Mesenchymal stem cell (in vitro differentiated cells and primary cell): Measurements from ENCODE around the gene ACAD10.

Experiments
- DNase-seq: peaks from one replicate; pipeline ENCODE4 v3.0.0-alpha.2; 2013
- H2AFZ ChIP-seq: one replicate; pipeline ENCODE4 v1.6.1; 2013; ENCODE audit warnings: low read depth, mild to moderate bottlenecking, control low read depth, inconsistent platforms, low read length, moderate library complexity
- H2AK5ac ChIP-seq: 2 replicates; pipeline ENCODE4 v1.6.1; 2013; ENCODE audit warnings: low read length, moderate library complexity, mild to moderate bottlenecking, inconsistent platforms; ENCODE audit not compliant: severe bottlenecking
- H2BK120ac ChIP-seq: one replicate; pipeline ENCODE4 v1.6.1; 2013; ENCODE audit warnings: low read depth, mild to moderate bottlenecking, inconsistent platforms, low read length, moderate library complexity
- H2BK12ac ChIP-seq, 2 experiments: one replicate each; pipeline ENCODE4 v1.6.1; 2013; ENCODE audit warnings: inconsistent platforms in 2 of 2, low read length in 2 of 2, mild to moderate bottlenecking in 2 of 2, moderate library complexity in 2 of 2, control low read depth in 1 of 2
- H2BK15ac ChIP-seq: one replicate; pipeline ENCODE4 v1.6.1; 2013; ENCODE audit warnings: mild to moderate bottlenecking, low read depth, inconsistent platforms; ENCODE audit not compliant: poor library complexity, severe bottlenecking
- H2BK5ac ChIP-seq: 2 replicates; pipeline ENCODE4 v1.6.1; 2013; ENCODE audit warnings: low read depth, mild to moderate bottlenecking, low read length, control low read depth, inconsistent platforms; ENCODE audit not compliant: poor library complexity, severe bottlenecking
- H3K14ac ChIP-seq, 2 experiments: one replicate each; pipeline ENCODE4 v1.6.1; 2013; ENCODE audit warnings: inconsistent platforms in 2 of 2, low read length in 2 of 2, control low read depth in 1 of 2, mild to moderate bottlenecking in 1 of 2, moderate library complexity in 1 of 2
- H3K18ac ChIP-seq, 2 experiments: one replicate each; pipeline ENCODE4 v1.6.1; 2013; ENCODE audit warnings: inconsistent platforms in 2 of 2, low read length in 2 of 2, control low read depth in 1 of 2, low read depth in 1 of 2, mild to moderate bottlenecking in 1 of 2
- H3K23ac ChIP-seq, 2 experiments: one replicate each; pipeline ENCODE4 v1.6.1; 2013; ENCODE audit warnings: inconsistent platforms in 2 of 2, low read length in 2 of 2, mild to moderate bottlenecking in 2 of 2, moderate library complexity in 2 of 2, control low read depth in 1 of 2
- H3K27ac ChIP-seq: 2 replicates; pipeline ENCODE4 v1.5.1; 2013; ENCODE audit warnings: mild to moderate bottlenecking, moderate library complexity, low read length, control low read depth, inconsistent platforms; ENCODE audit not compliant: poor library complexity, severe bottlenecking
- H3K27me3 ChIP-seq, 2 experiments: 2 replicates each; pipeline versions ENCODE4 v1.6.1 to v1.7.0; 2013; ENCODE audit warnings: low read length in 2 of 2, mild to moderate bottlenecking in 2 of 2, moderate library complexity in 2 of 2, control low read depth in 1 of 2, inconsistent platforms in 1 of 2; ENCODE audit not compliant: control insufficient read depth in 1 of 2, insufficient read depth in 1 of 2
- H3K36me3 ChIP-seq, 2 experiments: 2 replicates each; pipeline versions ENCODE4 v1.6.1 to v1.7.0; 2013; ENCODE audit warnings: low read length in 2 of 2, control low read depth in 1 of 2, inconsistent platforms in 1 of 2, low read depth in 1 of 2, mild to moderate bottlenecking in 1 of 2; ENCODE audit not compliant: insufficient read depth in 2 of 2, control insufficient read depth in 1 of 2
- H3K4ac ChIP-seq, 2 experiments: one replicate each; pipeline ENCODE4 v1.6.1; 2013; ENCODE audit warnings: inconsistent platforms in 2 of 2, low read length in 2 of 2, mild to moderate bottlenecking in 2 of 2, moderate library complexity in 2 of 2, control low read depth in 1 of 2, low read depth in 1 of 2
- H3K4me1 ChIP-seq: 2 replicates; pipeline ENCODE4 v1.6.1; 2013; ENCODE audit warnings: low read depth, low read length, control low read depth; ENCODE audit not compliant: control insufficient read depth, insufficient read depth
- H3K4me2 ChIP-seq: 2 replicates; pipeline ENCODE4 v1.6.1; 2013; ENCODE audit warnings: low read length, mild to moderate bottlenecking, inconsistent platforms; ENCODE audit not compliant: poor library complexity, severe bottlenecking
- H3K4me3 ChIP-seq, 2 experiments: 2 replicates each; pipeline versions ENCODE4 v1.5.1 to v1.7.0; 2013; ENCODE audit warnings: low read length in 2 of 2, mild to moderate bottlenecking in 2 of 2, control low read depth in 1 of 2, low read depth in 1 of 2; ENCODE audit not compliant: insufficient read depth in 1 of 2
- H3K79me1 ChIP-seq: replicated peaks from 2 replicates; pipeline ENCODE4 v1.6.1; 2013; ENCODE audit warnings: mild to moderate bottlenecking, control low read depth, low read length, inconsistent platforms; ENCODE audit not compliant: poor library complexity, severe bottlenecking
- H3K9ac ChIP-seq: 2 replicates; pipeline ENCODE4 v1.7.0; 2013; ENCODE audit warnings: mild to moderate bottlenecking, low read length, moderate library complexity
- H3K9me3 ChIP-seq: 2 replicates; pipeline ENCODE4 v1.7.0; 2013; ENCODE audit warnings: mild to moderate bottlenecking, low read length; ENCODE audit not compliant: control insufficient read depth
- H4K8ac ChIP-seq: one replicate; pipeline ENCODE4 v1.6.1; 2013; ENCODE audit warnings: inconsistent platforms, mild to moderate bottlenecking, low read length, moderate library complexity
- H4K91ac ChIP-seq: one replicate; pipeline ENCODE4 v1.6.1; 2013; ENCODE audit warnings: mild to moderate bottlenecking, low read length, inconsistent platforms
- WGBS: methylation state at CpG from one replicate; pipeline ENCODE4 v1.1.7; 2013; ENCODE audit warnings: mixed read lengths; 5-methylcytosine and 5-hydroxymethylcytosine counted together

Gene ACAD10

DNA sequence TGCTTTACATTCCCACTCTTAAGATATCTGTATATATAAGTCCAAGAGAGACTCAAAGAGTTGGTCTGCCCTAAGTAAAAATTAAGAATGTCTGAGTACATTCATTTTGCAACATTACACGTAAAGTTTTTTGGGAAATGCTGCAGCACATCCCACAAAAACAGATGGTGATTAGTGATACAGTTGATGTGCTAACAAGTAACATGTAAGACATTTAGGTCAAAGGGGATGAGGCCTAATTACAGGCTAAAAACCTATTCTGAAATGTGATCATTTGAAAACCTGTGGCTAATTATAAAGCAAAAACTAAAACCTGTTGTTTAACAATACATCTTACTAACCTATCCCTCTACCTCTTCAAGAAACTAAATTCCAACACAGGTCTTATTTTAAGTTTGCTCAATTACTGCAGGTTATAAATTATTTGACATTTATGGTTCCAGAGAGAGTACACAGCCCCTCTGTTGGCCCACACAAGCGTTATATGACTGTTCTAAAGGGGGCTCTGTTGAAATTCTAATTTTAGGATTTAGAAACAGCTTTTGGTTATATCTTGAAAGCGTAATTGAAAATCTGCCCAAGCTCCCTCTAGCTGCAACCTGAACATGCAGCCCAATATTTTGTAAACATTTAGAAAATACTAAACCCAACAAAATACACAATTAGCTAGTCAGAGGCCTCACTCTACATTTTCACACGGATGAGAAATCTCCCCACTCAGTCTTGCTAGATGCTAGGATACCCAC lies 43.0 kb upstream of the ACAD10 start:
- Histone ChIP-seq H4K91ac (no peak overlapping the region), H2BK120ac (no peak overlapping the region), H2AK5ac (no peak overlapping the region), H3K4me3 (no peak overlapping the region), H3K36me3 (peaks cover 36 to 63% of the 10 kb centered on the region in 2 experiments), H3K4me1 (peaks cover 6% of the 10 kb centered on the region), H3K9ac (no peak overlapping the region), H2BK15ac (no peak overlapping the region), H2BK12ac (no peak overlapping the region), H3K9me3 (no peaks in the 10 kb centered on the region), H2AFZ (no peak overlapping the region), H3K27ac (no peak overlapping the region), H3K4ac (no peak overlapping the region), H3K27me3 (no peaks in the 10 kb centered on the region), H3K4me2 (no peak overlapping the region), H4K8ac (no peak overlapping the region), H3K79me1 (peaks cover 16% of the 10 kb centered on the region), H3K14ac (no peak overlapping the region), H2BK5ac (no peak overlapping the region), H3K23ac (no peak overlapping the region), H3K18ac (no peak overlapping the region)
- DNase-seq: no peak
- 65% methylated on average over 4 of the region's 4 CpGs for WGBS

DNA sequence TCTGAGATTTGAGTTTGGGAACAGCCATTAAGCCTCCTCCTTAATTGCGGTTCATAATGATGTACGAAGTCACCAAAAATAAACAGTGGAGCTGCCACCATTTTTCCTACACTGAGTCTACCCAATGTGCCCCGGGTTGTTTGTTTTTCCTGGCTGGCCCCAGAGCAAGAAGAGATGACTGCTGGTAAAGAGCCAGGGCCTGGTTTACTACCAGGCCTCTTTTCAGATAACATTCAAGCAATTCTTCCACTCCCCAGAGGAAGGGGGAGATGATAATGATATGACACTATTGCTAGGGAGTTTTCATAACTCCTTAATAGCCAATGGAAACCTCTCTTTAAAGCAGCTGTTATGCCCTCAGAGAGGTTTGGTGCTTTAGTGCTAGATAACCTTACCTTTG lies 42.4 kb upstream of the ACAD10 start:
- Histone ChIP-seq H3K4me2 (no peak overlapping the region), H3K14ac (no peak overlapping the region), H3K9ac (no peak overlapping the region), H3K27me3 (no peaks in the 10 kb centered on the region), H2AK5ac (no peak overlapping the region), H3K36me3 (peaks cover 34 to 61% of the 10 kb centered on the region in 2 experiments), H2BK5ac (no peak overlapping the region), H3K18ac (no peak overlapping the region), H4K8ac (no peak overlapping the region), H4K91ac (no peak overlapping the region), H2BK120ac (no peak overlapping the region), H2AFZ (no peak overlapping the region), H3K4ac (no peak overlapping the region), H3K23ac (no peak overlapping the region), H2BK12ac (no peak overlapping the region), H3K4me1 (peaks cover 6% of the 10 kb centered on the region), H3K79me1 (peaks cover 16% of the 10 kb centered on the region), H2BK15ac (no peak overlapping the region), H3K4me3 (no peak overlapping the region), H3K27ac (no peak overlapping the region), H3K9me3 (no peaks in the 10 kb centered on the region)
- 46% methylated on average over 2 of the region's 3 CpGs for WGBS
- peak; percentile 75 for DNase-seq

GRCh38 chr12:111645433-111645832 lies 40.4 kb upstream of the ACAD10 start:
- Histone ChIP-seq H4K8ac (no peak overlapping the region), H2AK5ac (no peak overlapping the region), H3K4me1 (peaks cover 6% of the 10 kb centered on the region), H3K36me3 (peaks cover 40 to 68% of the 10 kb centered on the region in 2 experiments), H3K14ac (no peak overlapping the region), H3K79me1 (peaks cover 13% of the 10 kb centered on the region), H3K4me2 (no peak overlapping the region), H2BK12ac (no peak overlapping the region), H2BK120ac (no peak overlapping the region), H2BK5ac (no peak overlapping the region), H3K9ac (no peak overlapping the region), H2BK15ac (no peak overlapping the region), H3K27me3 (no peaks in the 10 kb centered on the region), H3K4ac (no peak overlapping the region), H3K23ac (no peak overlapping the region), H3K18ac (no peak overlapping the region), H3K9me3 (no peaks in the 10 kb centered on the region), H3K4me3 (no peak overlapping the region), H3K27ac (peak overlapping the region; percentile 31), H2AFZ (no peak overlapping the region), H4K91ac (no peak overlapping the region)
- 59% methylated on average over 5 of the region's 5 CpGs for WGBS
- peak; percentile 46 for DNase-seq

DNA sequence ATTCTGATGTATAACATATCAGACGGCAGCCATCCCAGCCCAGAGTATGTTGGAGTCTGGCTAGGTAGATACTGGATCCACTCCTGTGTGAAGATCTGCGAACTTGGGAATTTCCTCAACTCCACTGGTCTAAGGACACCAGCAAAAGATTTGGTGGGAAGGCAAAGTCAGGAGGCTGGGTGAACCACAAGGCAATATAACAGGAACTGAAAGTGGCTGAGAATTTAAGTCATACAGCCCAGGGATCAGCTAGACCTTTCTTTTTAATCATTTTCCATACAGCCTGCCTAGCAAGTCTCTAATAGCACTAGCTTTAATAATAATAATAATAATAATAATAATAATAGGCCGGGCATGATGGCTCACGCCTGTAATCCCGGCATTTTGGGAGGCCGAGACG lies 34.9 kb upstream of the ACAD10 start:
- 98% methylated on average over 7 of the region's 7 CpGs for WGBS
- no peak overlapping the region for H2BK5ac ChIP-seq
- no peak for DNase-seq

More for the DNA sequence above, 34.9 kb upstream of the ACAD10 start:
- Histone ChIP-seq H3K4me3 (no peak overlapping the region), H2BK12ac (no peak overlapping the region), H3K36me3 (peaks cover 52 to 81% of the 10 kb centered on the region in 2 experiments), H2AK5ac (no peak overlapping the region), H3K14ac (no peak overlapping the region), H3K18ac (no peak overlapping the region), H3K9me3 (no peaks in the 10 kb centered on the region), H3K79me1 (peaks cover 21% of the 10 kb centered on the region), H2BK15ac (no peak overlapping the region), H3K23ac (no peak overlapping the region), H4K91ac (no peak overlapping the region), H2BK120ac (no peak overlapping the region), H3K4me2 (no peak overlapping the region), H2AFZ (no peak overlapping the region), H3K4me1 (peaks cover 1% of the 10 kb centered on the region), H4K8ac (no peak overlapping the region), H3K27me3 (no peaks in the 10 kb centered on the region), H3K4ac (no peak overlapping the region), H3K27ac (no peak overlapping the region), H3K9ac (no peak overlapping the region)
